Heart left ventricle (tissue), 16 donors: ENCODE measurements around the gene DOHH. TPM values are rescaled to one million over a fixed set of nuclear protein-coding genes. Genes with fewer than 3 reads are reported as not detected.

Source experiments
- ATAC-seq, 4 donors: fragments of 200-7000 bp; cut with Tn5 transposase; one replicate each; pipeline ENCODE4 v1.9.1; 2020 to 2022; ENCODE audit warnings: moderate library complexity in 4 of 4, mild to moderate bottlenecking in 3 of 4, moderate number of reproducible peaks in 1 of 4
- DNase-seq, 5 donors: peaks; one replicate each; pipeline ENCODE4 v3.0.0-alpha.2; 2020
- H3K27ac ChIP-seq, 12 donors: fragments of 200-600 bp; sonication (generic) in 4 of 12; one replicate each; pipeline versions ENCODE4 v1.5.0 to v1.8.0; 2016 to 2022; ENCODE audit warnings: mild to moderate bottlenecking in 2 of 12
- H3K27me3 ChIP-seq, 9 donors: fragments of 200-600 bp; sonication (generic) in 2 of 9; one replicate each; pipeline versions ENCODE4 v1.5.1 to v1.8.0; 2016 to 2022; ENCODE audit warnings: mild to moderate bottlenecking in 3 of 9
- H3K36me3 ChIP-seq, 9 donors: fragments of 200-600 bp; sonication (generic) in 2 of 9; one replicate each; pipeline versions ENCODE4 v1.5.0 to v1.8.0; 2018 to 2022; ENCODE audit warnings: mild to moderate bottlenecking in 2 of 9
- H3K4me1 ChIP-seq, 12 donors: fragments of 200-600 bp; sonication (generic) in 4 of 12; one replicate each; pipeline versions ENCODE4 v1.5.0 to v1.8.0; 2016 to 2022; ENCODE audit warnings: mild to moderate bottlenecking in 3 of 12
- H3K4me3 ChIP-seq, 12 donors: fragments of 200-600 bp; sonication (generic) in 4 of 12; one replicate each; pipeline versions ENCODE4 v1.5.0 to v1.8.0; 2017 to 2022; ENCODE audit warnings: mild to moderate bottlenecking in 9 of 12, moderate library complexity in 4 of 12
- H3K9me3 ChIP-seq, 12 donors: fragments of 200-600 bp; sonication (generic) in 4 of 12; one replicate each; pipeline versions ENCODE4 v1.5.0 to v1.8.0; 2016 to 2022; ENCODE audit warnings: mild to moderate bottlenecking in 1 of 12
- CTCF ChIP-seq, 12 donors: fragments of 200-600 bp; sonication (generic) in 4 of 12; IDR thresholded peaks; one replicate each; pipeline versions ENCODE4 v1.5.0 to v1.8.0; 2018 to 2022; ENCODE audit warnings: antibody characterized with exemption in 12 of 12, mild to moderate bottlenecking in 5 of 12
- POLR2A ChIP-seq, 2 donors: fragments of 450-650 bp; IDR thresholded peaks; one replicate each; pipeline ENCODE4 v1.6.1; 2017; ENCODE audit warnings: antibody characterized with exemption in 2 of 2, mild to moderate bottlenecking in 2 of 2, moderate library complexity in 2 of 2
- WGBS, 4 donors: extraction: QIAGEN DNeasy Blood & Tissue Kit in 2 of 4; methylation state at CpG; one replicate each; pipeline versions ENCODE4 v1.1.5 to v1.1.7; 2013 to 2018; 5-methylcytosine and 5-hydroxymethylcytosine counted together
- intact Hi-C, 10 donors: fragments of 100-400 bp; cut with DNase I; formaldehyde crosslinking; loops; one replicate each; pipeline versions ENCODE4 v1.11.1 to v1.14.2; 2022
- polyA plus RNA-seq, 2 donors: library from polyadenylated mRNA; stranded (reverse); fragments of 200-250 nt; gene quantifications; one replicate each; pipeline ENCODE4 v1.2.3, GENCODE V29; 2013
- total RNA-seq, 9 donors: library from RNA; depleted of rRNA in 2 of 9; stranded (reverse); fragments of >200 nt in 2 of 9; fragmentation: NEBNext Ultra II Directional in 3 of 9; extraction: Animal tissue kit (Norgen Biotek cat#: 25700) in 3 of 9; gene quantifications; one replicate each; pipeline versions ENCODE4 v1.1.0 to v1.2.4, GENCODE V29; 2016 to 2023
- donor health status: ischemic (EF 13 %, LVEDD 7.1; RV severe dilation, severe dysfunction).
- donor health status: healthy with polysubstance abuse.
- donor health status: DM: no; HTN: yes; CAD: no.
- donor health status: DM: no; HTN: no; CAD: no.
- donor health status: ischemic (EF 25% LVEDD 6.9; RV normal size, moderate dysfunction).
- donor health status: ischemic (EF 25% LVEDD 5.7; RV mildly dilated, moderate dysfunction).
- donor health status: healthy.
- donor health status: DM: yes; HTN: yes; CAD: no.
- donor health status: ischemic (EF 35%, LVEDD 5.7; RV mildly dilated, moderate dysfunction).
- donor health status: nonischemic (EF 11% LVEDD 7.7; RV severe dilation, severe dysfunction).
- donor health status: DM: yes; HTN: yes; CAD: no.
- donor health status: PGD.
- donor health status: ischemic (EF 29% LVEDD 5.4; RV normal size, mild dysfunction).
- donor health status: nonischemic (EF 23%, LVEDD 6.1; RV moderate dilation, normal function).

Gene DOHH
- total and polyA plus RNA-seq, 11 donors: 7.4 to 34.3 (median 12.2) TPM

GRCh38 chr19:3526507-3527237 is 26.2 kb upstream of the DOHH start:
- no peak overlapping the region for H3K4me3 ChIP-seq
- peaks cover 0 to 76% (median 60%) of the 10 kb centered on the region in 9 donors for H3K36me3 ChIP-seq
- no peak for ATAC-seq
- no peaks in the 10 kb centered on the region for H3K27me3 ChIP-seq
- DNase-seq: no peak
- TF ChIP-seq POLR2A (IDR thresholded peaks at IDR 0.05) (no peak), CTCF (IDR thresholded peaks at IDR 0.05) (peak in 1 of 12 donors; percentile 7)
- WGBS, 4 donors: 94 to 97% (median 96%) methylated on average over 18 to 28 of the region's 28 CpGs
- H3K9me3 ChIP-seq: no peaks in the 10 kb centered on the region
- H3K27ac ChIP-seq: no peak overlapping the region
- intact Hi-C loops: no loop called here
- H3K4me1 ChIP-seq: no peaks in the 10 kb centered on the region

GRCh38 chr19:3524904-3525451 is 24.5 kb upstream of the DOHH start:
- H3K9me3 ChIP-seq: no peaks in the 10 kb centered on the region
- H3K4me1 ChIP-seq: peaks cover 0 to 7% (median 0%) of the 10 kb centered on the region in 12 donors
- DNase-seq: no peak
- no peak overlapping the region for H3K4me3 ChIP-seq
- intact Hi-C loops: no loop called here
- H3K27me3 ChIP-seq: no peaks in the 10 kb centered on the region
- H3K27ac ChIP-seq: no peak overlapping the region
- no peak for TF ChIP-seq POLR2A (IDR thresholded peaks at IDR 0.05)
- TF ChIP-seq CTCF (IDR thresholded peaks at IDR 0.05): no peak
- WGBS, 4 donors: 93 to 96% (median 93%) methylated on average over 20 of the region's 20 CpGs
- no peak for ATAC-seq
- H3K36me3 ChIP-seq: peaks cover 0 to 78% (median 50%) of the 10 kb centered on the region in 9 donors

GRCh38 chr19:3524078-3524842 is 23.8 kb upstream of the DOHH start:
- no peak overlapping the region for H3K27ac ChIP-seq
- no peak for DNase-seq
- no peaks in the 10 kb centered on the region for H3K27me3 ChIP-seq
- H3K4me1 ChIP-seq: peaks cover 0 to 10% (median 0%) of the 10 kb centered on the region in 12 donors
- ATAC-seq: no peak
- TF ChIP-seq POLR2A (IDR thresholded peaks at IDR 0.05): no peak
- no peak for TF ChIP-seq CTCF (IDR thresholded peaks at IDR 0.05)
- whole genome bisulfite sequencing, 4 donors: 93 to 94% (median 93%) methylated on average over 28 to 33 of the region's 33 CpGs
- no peaks in the 10 kb centered on the region for H3K9me3 ChIP-seq
- intact Hi-C loops: no loop called here
- peaks cover 0 to 85% (median 53%) of the 10 kb centered on the region in 9 donors for H3K36me3 ChIP-seq
- H3K4me3 ChIP-seq: no peak overlapping the region
